GM12872 (cell line): ENCODE results near the gene PPARGC1A.

Source experiments
- CTCF ChIP-seq: IDR thresholded peaks from 3 replicates; pipeline ENCODE4 v1.5.1; 2011; ENCODE audit warnings: low read depth, mild to moderate bottlenecking, low read length, moderate library complexity; ENCODE audit not compliant: insufficient read depth

The PPARGC1A gene

GRCh38 chr4:23906839-23907238 lies 17.0 kb upstream of the PPARGC1A start:
- no peak for TF ChIP-seq CTCF

- no peak for TF ChIP-seq CTCF
These were observed 14.8 kb upstream of the PPARGC1A start for GRCh38 chr4:23904639-23905071.

GRCh38 chr4:23903859-23904438 lies 14.1 kb upstream of the PPARGC1A start:
- TF ChIP-seq CTCF = no peak

- TF ChIP-seq CTCF = 0 out of 3 replicates have a peak, but pooled peaks have one; percentile 13
These were observed 12.5 kb upstream of the PPARGC1A start for GRCh38 chr4:23902222-23902804.

GRCh38 chr4:23900636-23901035 lies 10.8 kb upstream of the PPARGC1A start:
- no peak for TF ChIP-seq CTCF

GRCh38 chr4:23899565-23899964 lies 9.7 kb upstream of the PPARGC1A start:
- no peak for TF ChIP-seq CTCF

GRCh38 chr4:23897564-23898109 lies 7.8 kb upstream of the PPARGC1A start:
- TF ChIP-seq CTCF = no peak
